IMR-90 (cell line): Measurements from ENCODE around the gene GNAI3. TPM values are rescaled to one million over a fixed set of nuclear protein-coding genes. Genes with fewer than 3 reads are reported as not detected.

Experiments
- ATAC-seq: fragments of 200-7000 bp; cut with Tn5 transposase; 2 replicates; pipeline ENCODE4 v1.9.1; 2020; ENCODE audit warnings: low read depth, mild to moderate bottlenecking, moderate library complexity
- BruUV-seq: library from RNA; stranded (reverse); fragments of 400-500 nt; replicated peaks from 2 replicates; lab custom pipeline; 2021; lab: Mats Ljungman, UMichigan
- CTCF ChIA-PET: fragments of 300-600 bp; formaldehyde crosslinking; extraction: SDS; loops from one replicate; lab custom pipeline; 2021; ENCODE audit warnings: antibody characterized with exemption; lab: Yijun Ruan, JAX
- POLR2A ChIA-PET: fragments of 300-600 bp; sonication (Branson Sonifier 250); formaldehyde crosslinking; loops from one replicate; lab custom pipeline; 2022; ENCODE audit warnings: antibody characterized with exemption; ENCODE audit not compliant: unreplicated experiment; lab: Charles Lee
- DNase-seq: peaks from one replicate; pipeline ENCODE4 v3.0.0; 2013
- H2AFZ ChIP-seq: replicated peaks from 2 replicates; pipeline ENCODE3; 2013; ENCODE audit warnings: low read length, mild to moderate bottlenecking; ENCODE audit not compliant: poor library complexity
- H2AK5ac ChIP-seq: 2 replicates; pipeline ENCODE4 v1.6.1; 2013; ENCODE audit warnings: low read depth, low read length, inconsistent platforms
- H2AK9ac ChIP-seq: replicated peaks from 2 replicates; pipeline ENCODE3; 2013; ENCODE audit warnings: mild to moderate bottlenecking, low read depth, low read length, moderate library complexity; ENCODE audit not compliant: poor library complexity
- H2BK120ac ChIP-seq: 2 replicates; pipeline ENCODE4 v1.6.1; 2013; ENCODE audit warnings: low read depth, low read length, inconsistent platforms
- H2BK15ac ChIP-seq: 3 replicates; pipeline ENCODE4 v1.6.1; 2013; ENCODE audit warnings: low read depth, low read length, inconsistent platforms
- H2BK20ac ChIP-seq: 2 replicates; pipeline ENCODE4 v1.6.1; 2013; ENCODE audit warnings: low read depth, mild to moderate bottlenecking, inconsistent platforms, low read length, moderate library complexity
- H2BK5ac ChIP-seq: 2 replicates; pipeline ENCODE4 v1.6.1; 2013; ENCODE audit warnings: mild to moderate bottlenecking, low read depth, low read length, inconsistent platforms; ENCODE audit not compliant: poor library complexity, severe bottlenecking
- H3K14ac ChIP-seq: replicated peaks from 2 replicates; pipeline ENCODE4 v1.6.1; 2013; ENCODE audit warnings: low read depth, low read length, inconsistent platforms
- H3K18ac ChIP-seq: 2 replicates; pipeline ENCODE4 v1.6.1; 2013; ENCODE audit warnings: low read depth, low read length, control low read depth
- H3K23ac ChIP-seq: 2 replicates; pipeline ENCODE4 v1.6.1; 2013; ENCODE audit warnings: low read depth, low read length, inconsistent platforms
- H3K27ac ChIP-seq: 2 replicates; pipeline ENCODE4 v1.5.1; 2013; ENCODE audit warnings: mild to moderate bottlenecking, control low read depth, low read length; ENCODE audit not compliant: insufficient read depth
- H3K27me3 ChIP-seq: 2 replicates; pipeline ENCODE4 v1.6.1; 2013; ENCODE audit warnings: low read length; ENCODE audit not compliant: control insufficient read depth, insufficient read depth
- H3K36me3 ChIP-seq: 2 replicates; pipeline ENCODE4 v1.6.1; 2013; ENCODE audit warnings: low read length, mixed read lengths; ENCODE audit not compliant: control insufficient read depth, insufficient read depth
- H3K4ac ChIP-seq: 2 replicates; pipeline ENCODE4 v1.6.1; 2013; ENCODE audit warnings: low read depth, low read length, inconsistent platforms
- H3K4me1 ChIP-seq: 2 replicates; pipeline ENCODE4 v1.6.1; 2013; ENCODE audit warnings: low read length, mixed read lengths; ENCODE audit not compliant: control insufficient read depth, insufficient read depth
- H3K4me2 ChIP-seq: 2 replicates; pipeline ENCODE4 v1.6.1; 2013; ENCODE audit warnings: low read depth, mild to moderate bottlenecking, control low read depth, low read length, moderate library complexity
- H3K4me3 ChIP-seq: 2 replicates; pipeline ENCODE4 v1.5.1; 2013; ENCODE audit warnings: low read depth, mild to moderate bottlenecking, control low read depth, low read length, moderate library complexity; ENCODE audit not compliant: insufficient read depth
- H3K56ac ChIP-seq: 2 replicates; pipeline ENCODE4 v1.6.1; 2013; ENCODE audit warnings: low read length, inconsistent platforms; ENCODE audit not compliant: insufficient read depth; ENCODE audit errors: extremely low read depth
- H3K79me1 ChIP-seq, 2 experiments: 2 replicates each; pipeline ENCODE4 v1.6.1; 2013; ENCODE audit warnings: low read length in 2 of 2, inconsistent platforms in 1 of 2, low read depth in 1 of 2
- H3K9ac ChIP-seq: 2 replicates; pipeline ENCODE4 v1.6.1; 2013; ENCODE audit warnings: low read depth, low read length, control low read depth
- H3K9me1 ChIP-seq: 2 replicates; pipeline ENCODE4 v1.6.1; 2013; ENCODE audit warnings: low read length, inconsistent platforms; ENCODE audit not compliant: insufficient read depth
- H3K9me3 ChIP-seq: 2 replicates; pipeline ENCODE4 v1.6.1; 2013; ENCODE audit warnings: low read length; ENCODE audit not compliant: control insufficient read depth, insufficient read depth
- H4K20me1 ChIP-seq: 2 replicates; pipeline ENCODE4 v1.6.1; 2013; ENCODE audit warnings: low read length, inconsistent platforms; ENCODE audit not compliant: insufficient read depth
- H4K5ac ChIP-seq: 2 replicates; pipeline ENCODE4 v1.6.1; 2013; ENCODE audit warnings: mild to moderate bottlenecking, low read depth, low read length, control low read depth
- H4K8ac ChIP-seq, 2 experiments: 2 replicates each; pipeline ENCODE4 v1.6.1; 2013; ENCODE audit warnings: low read depth in 2 of 2, low read length in 2 of 2, control low read depth in 1 of 2, inconsistent platforms in 1 of 2
- H4K91ac ChIP-seq: 2 replicates; pipeline ENCODE4 v1.6.1; 2013; ENCODE audit warnings: low read depth, low read length, inconsistent platforms; ENCODE audit not compliant: insufficient read depth
- BHLHE40 ChIP-seq: fragments of 150-350 bp; IDR thresholded peaks from 2 replicates; pipeline ENCODE4 v1.6.1; 2016; ENCODE audit warnings: mild to moderate bottlenecking, low read depth, low read length
- CEBPB ChIP-seq: IDR thresholded peaks from 2 replicates; pipeline ENCODE4 v1.6.1; 2012; ENCODE audit warnings: low read depth, low read length, improper control_type of control experiment
- CHD1 ChIP-seq: IDR thresholded peaks from 2 replicates; pipeline ENCODE4 v1.6.1; 2012; ENCODE audit warnings: low read depth, low read length, improper control_type of control experiment
- ELK1 ChIP-seq: fragments of 150-350 bp; IDR thresholded peaks from 2 replicates; pipeline ENCODE4 v1.6.1; 2016; ENCODE audit warnings: low read depth, mild to moderate bottlenecking, low read length, moderate library complexity, borderline replicate concordance
- FOS ChIP-seq: fragments of 150-350 bp; IDR thresholded peaks from 2 replicates; pipeline ENCODE4 v1.6.1; 2016; ENCODE audit warnings: low read depth, low read length
- MAFK ChIP-seq: IDR thresholded peaks from 2 replicates; pipeline ENCODE4 v1.6.1; 2012; ENCODE audit warnings: low read depth, low read length, improper control_type of control experiment
- MAZ ChIP-seq: IDR thresholded peaks from 2 replicates; pipeline ENCODE4 v1.6.1; 2012; ENCODE audit warnings: low read depth, mild to moderate bottlenecking, low read length, improper control_type of control experiment, moderate library complexity, borderline replicate concordance
- MXI1 ChIP-seq: IDR thresholded peaks from 2 replicates; pipeline ENCODE4 v1.6.1; 2012; ENCODE audit warnings: low read depth, mild to moderate bottlenecking, low read length, moderate library complexity, borderline replicate concordance
- NFE2L2 ChIP-seq: fragments of 150-350 bp; IDR thresholded peaks from 2 replicates; pipeline ENCODE4 v1.6.1; 2016; ENCODE audit warnings: low read depth, mild to moderate bottlenecking, low read length
- POLR2A ChIP-seq: IDR thresholded peaks from 2 replicates; pipeline ENCODE4 v1.6.1; 2012; ENCODE audit warnings: mild to moderate bottlenecking, low read depth, low read length
- RCOR1 ChIP-seq: IDR thresholded peaks from 2 replicates; pipeline ENCODE4 v1.6.1; 2012; ENCODE audit warnings: mild to moderate bottlenecking, low read length, improper control_type of control experiment; ENCODE audit not compliant: insufficient replicate concordance
- RFX5 ChIP-seq: IDR thresholded peaks from 2 replicates; pipeline ENCODE4 v1.8.0; 2012; ENCODE audit warnings: low read depth, mild to moderate bottlenecking, low read length, moderate library complexity
- SMC3 ChIP-seq: fragments of 150-350 bp; IDR thresholded peaks from 2 replicates; pipeline ENCODE4 v1.6.1; 2016; ENCODE audit warnings: low read depth, mild to moderate bottlenecking, antibody characterized with exemption, low read length, moderate library complexity
- whole genome bisulfite sequencing, 2 experiments: methylation state at CpG; one replicate each; pipeline versions ENCODE4 v1.1.5 to v1.1.7; 2013; ENCODE audit warnings: missing lambda C conversion rate in 2 of 2; ENCODE audit not compliant: insufficient read length in 1 of 2; ENCODE audit errors: extremely low coverage in 2 of 2; 5-methylcytosine and 5-hydroxymethylcytosine counted together
- dilution Hi-C: fragments of 300-500 bp; cut with HindIII; formaldehyde crosslinking; loops from one replicate; pipeline ENCODE4 v1.14.3; 2018; ENCODE audit warnings: low sequenced_read_pairs; ENCODE audit not compliant: unreplicated experiment
- in situ Hi-C: fragments of 300-500 bp; cut with MboI; formaldehyde crosslinking; loops from 3 replicates; pipeline ENCODE4 v1.14.3; 2019; ENCODE audit warnings: low sequenced_read_pairs, inconsistent platforms, mixed read lengths
- intact Hi-C: fragments of 100-400 bp; cut with micrococcal nuclease; formaldehyde crosslinking; loops from 2 replicates; pipeline ENCODE4 v1.10.0; 2022
- polyA plus RNA-seq, 3 experiments: library from polyadenylated mRNA; depleted of rRNA; stranded (reverse); fragments of >200 nt; gene quantifications; 2 replicates each; pipeline ENCODE4 v1.2.3, GENCODE V29; 2012; ENCODE audit warnings: low replicate concordance in 1 of 3
- total RNA-seq: library from RNA; depleted of rRNA; stranded (reverse); fragments of >200 nt; gene quantifications from 2 replicates; pipeline ENCODE4 v1.2.3, GENCODE V29; 2012
- TF ChIP-seq, protein P1 (sequence below): conservative IDR thresholded peaks from 2 replicates; pipeline ENCODE4 v1.5.1; 2012; ENCODE audit warnings: mild to moderate bottlenecking, low read depth, low read length, improper control_type of control experiment
- TF ChIP-seq, protein P2 (sequence below): fragments of 150-350 bp; IDR thresholded peaks from 2 replicates; pipeline ENCODE4 v1.6.1; 2017; ENCODE audit warnings: mild to moderate bottlenecking, antibody characterized with exemption, low read length, low read depth

The GNAI3 gene
- total and polyA plus RNA-seq, 2 of the 4 experiments (the other 2 are of a cell fraction): 5.9 to 14.9 TPM

DNA sequence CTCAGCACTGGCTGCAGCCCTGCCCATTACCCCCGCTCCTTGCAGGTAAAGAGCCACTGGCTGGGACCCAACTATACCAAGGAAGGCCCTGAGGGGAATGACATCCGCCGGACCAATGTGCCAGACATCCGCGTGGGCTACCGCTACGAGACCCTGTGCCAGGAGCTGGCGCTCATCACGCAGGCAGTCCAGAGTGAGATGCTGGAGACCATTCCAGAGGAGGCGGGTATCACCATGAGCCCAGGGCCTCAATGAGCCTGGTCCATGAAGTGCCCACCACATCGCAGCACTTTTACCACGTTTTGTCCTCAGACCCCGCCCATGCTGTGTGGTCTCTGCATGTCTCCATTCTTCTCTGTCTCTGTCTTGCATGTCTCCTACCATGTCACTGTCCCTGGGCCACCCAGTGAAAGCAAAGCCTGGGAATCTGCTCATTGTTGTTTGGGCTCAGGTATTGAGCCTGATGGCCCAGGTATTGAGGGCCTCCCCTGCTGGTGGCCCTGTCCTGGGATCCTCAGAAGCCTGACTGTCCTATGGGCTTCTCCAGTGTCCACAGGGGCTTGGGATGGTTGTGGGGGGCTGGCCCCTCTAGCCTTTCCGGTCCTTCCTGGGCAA, 82.6 kb downstream of the GNAI3 start:
- Histone ChIP-seq H3K14ac (no peak overlapping the region), H3K36me3 (peaks cover 64% of the 10 kb centered on the region), H4K5ac (no peak overlapping the region), H2BK15ac (no peak overlapping the region), H3K56ac (no peak overlapping the region), H4K20me1 (peaks cover 15% of the 10 kb centered on the region), H2BK120ac (no peak overlapping the region), H3K4me2 (no peak overlapping the region), H4K8ac (no peak overlapping the region), H3K27me3 (no peaks in the 10 kb centered on the region), H2AK9ac (peak overlapping the region; percentile 42), H2AK5ac (peak overlapping the region; percentile 63; the same call in 1 of the 2 replicates), H3K4ac (no peak overlapping the region), H2AFZ (peak overlapping the region; percentile 41), H3K23ac (no peak overlapping the region), H3K4me3 (no peak overlapping the region), H2BK5ac (no peak overlapping the region), H4K91ac (no peak overlapping the region), H3K9ac (no peak overlapping the region), H3K9me1 (no peaks in the 10 kb centered on the region), H3K9me3 (no peaks in the 10 kb centered on the region), H3K18ac (no peak overlapping the region), H2BK20ac (0 out of 2 replicates have a peak overlapping the region, but pooled peaks have one; percentile 22), H3K4me1 (peaks cover 3% of the 10 kb centered on the region), H3K79me1 (peaks cover 26 to 41% of the 10 kb centered on the region in 2 experiments; a peak in 3 of 4 replicates), H3K27ac (no peak overlapping the region)
- no peak for DNase-seq
- CTCF ChIA-PET: interaction anchor here (1.0 to 1.2 kb wide), 2 partner anchors 11 to 85 kb away, joined by 4 to 6 read pairs; partner anchors contain the start of genes AMPD2 and GNAT2
- POLR2A ChIA-PET: interaction anchor here (0.6 kb wide), 1 partner anchor 82 kb away, joined by 3 read pairs; no protein-coding TSS in a partner anchor
- dilution Hi-C loops: no loop called here
- ATAC-seq: no peak
- intact Hi-C loops: no loop called here
- no TSS peak for BruUV-seq
- in situ Hi-C loops: no loop called here
- WGBS, 2 experiments: 97% methylated on average over 14 of the region's 14 CpGs; no CpG with 5 or more reads in 1 of the 2 experiments
- TF ChIP-seq, protein P1, sequence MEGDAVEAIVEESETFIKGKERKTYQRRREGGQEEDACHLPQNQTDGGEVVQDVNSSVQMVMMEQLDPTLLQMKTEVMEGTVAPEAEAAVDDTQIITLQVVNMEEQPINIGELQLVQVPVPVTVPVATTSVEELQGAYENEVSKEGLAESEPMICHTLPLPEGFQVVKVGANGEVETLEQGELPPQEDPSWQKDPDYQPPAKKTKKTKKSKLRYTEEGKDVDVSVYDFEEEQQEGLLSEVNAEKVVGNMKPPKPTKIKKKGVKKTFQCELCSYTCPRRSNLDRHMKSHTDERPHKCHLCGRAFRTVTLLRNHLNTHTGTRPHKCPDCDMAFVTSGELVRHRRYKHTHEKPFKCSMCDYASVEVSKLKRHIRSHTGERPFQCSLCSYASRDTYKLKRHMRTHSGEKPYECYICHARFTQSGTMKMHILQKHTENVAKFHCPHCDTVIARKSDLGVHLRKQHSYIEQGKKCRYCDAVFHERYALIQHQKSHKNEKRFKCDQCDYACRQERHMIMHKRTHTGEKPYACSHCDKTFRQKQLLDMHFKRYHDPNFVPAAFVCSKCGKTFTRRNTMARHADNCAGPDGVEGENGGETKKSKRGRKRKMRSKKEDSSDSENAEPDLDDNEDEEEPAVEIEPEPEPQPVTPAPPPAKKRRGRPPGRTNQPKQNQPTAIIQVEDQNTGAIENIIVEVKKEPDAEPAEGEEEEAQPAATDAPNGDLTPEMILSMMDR: no peak
- no peak for TF ChIP-seq MXI1
- no peak for TF ChIP-seq ELK1
- TF ChIP-seq, protein P2, sequence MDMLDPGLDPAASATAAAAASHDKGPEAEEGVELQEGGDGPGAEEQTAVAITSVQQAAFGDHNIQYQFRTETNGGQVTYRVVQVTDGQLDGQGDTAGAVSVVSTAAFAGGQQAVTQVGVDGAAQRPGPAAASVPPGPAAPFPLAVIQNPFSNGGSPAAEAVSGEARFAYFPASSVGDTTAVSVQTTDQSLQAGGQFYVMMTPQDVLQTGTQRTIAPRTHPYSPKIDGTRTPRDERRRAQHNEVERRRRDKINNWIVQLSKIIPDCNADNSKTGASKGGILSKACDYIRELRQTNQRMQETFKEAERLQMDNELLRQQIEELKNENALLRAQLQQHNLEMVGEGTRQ: no peak
- no peak for TF ChIP-seq POLR2A
- no peak for TF ChIP-seq FOS
- no peak for TF ChIP-seq NFE2L2
- no peak for TF ChIP-seq MAFK
- TF ChIP-seq MAZ: no peak
- no peak for TF ChIP-seq CHD1
- TF ChIP-seq RFX5: no peak
- TF ChIP-seq BHLHE40: no peak
- TF ChIP-seq CEBPB: no peak
- TF ChIP-seq SMC3: no peak
- no peak for TF ChIP-seq RCOR1
